ENCODE measurements around the gene ANO3. TPM values are rescaled to one million over a fixed set of nuclear protein-coding genes. Genes with fewer than 3 reads are reported as not detected.
A peak's percentile ranks its signal among the peaks of the same experiment; 100 is the strongest.

Gene ANO3
- total RNA-seq, 1 donor from 2014 or later = 4.1 TPM

GRCh38 chr11:26350002-26350401 is 18.1 kb downstream of the ANO3 start:
- DNase-seq (ENCODE audit: low spot score in 2 of 2) (no peak), FAIRE-seq (no peak)

- FAIRE-seq = no peak
- no peak for DNase-seq (ENCODE audit: low spot score in 2 of 2)
Observed at GRCh38 chr11:26353010-26353409, 21.1 kb downstream of the ANO3 start.

- no peak for FAIRE-seq
Observed at GRCh38 chr11:26359055-26359454, 27.1 kb downstream of the ANO3 start.

GRCh38 chr11:26365284-26365683 is 33.4 kb downstream of the ANO3 start:
- no peak for FAIRE-seq
- DNase-seq (ENCODE audit: low spot score in 2 of 2) = no peak

More at GRCh38 chr11:26359055-26359454, 27.1 kb downstream of the ANO3 start:
- no peak for DNase-seq (ENCODE audit: low spot score in 2 of 2)

GRCh38 chr11:26377619-26378018 is 45.7 kb downstream of the ANO3 start:
- DNase-seq (ENCODE audit: low spot score in 2 of 2) = no peak
- FAIRE-seq = no peak

GRCh38 chr11:26399336-26399735 is 67.4 kb downstream of the ANO3 start:
- FAIRE-seq = no peak
- no peak for DNase-seq (ENCODE audit: low spot score in 2 of 2)

- FAIRE-seq = no peak
- DNase-seq (ENCODE audit: low spot score in 2 of 2) = no peak
Observed at GRCh38 chr11:26410706-26411366, 78.9 kb downstream of the ANO3 start.

- FAIRE-seq = no peak
Observed at GRCh38 chr11:26412955-26413354, 81.0 kb downstream of the ANO3 start.

GRCh38 chr11:26418386-26418912 is 86.5 kb downstream of the ANO3 start:
- no peak for DNase-seq (ENCODE audit: low spot score in 2 of 2)
- FAIRE-seq = no peak

More at GRCh38 chr11:26412955-26413354, 81.0 kb downstream of the ANO3 start:
- no peak for DNase-seq (ENCODE audit: low spot score in 2 of 2)

GRCh38 chr11:26420331-26420730 is 88.4 kb downstream of the ANO3 start:
- DNase-seq (ENCODE audit: low spot score in 2 of 2) (no peak), FAIRE-seq (no peak)

GRCh38 chr11:26424255-26424654 is 92.3 kb downstream of the ANO3 start:
- FAIRE-seq (no peak), DNase-seq (ENCODE audit: low spot score in 2 of 2) (no peak)

GRCh38 chr11:26439854-26440253 is 107.9 kb downstream of the ANO3 start:
- no peak for DNase-seq (ENCODE audit: low spot score in 2 of 2)
- FAIRE-seq = no peak

- FAIRE-seq (no peak), DNase-seq (ENCODE audit: low spot score in 2 of 2) (no peak)
Observed at GRCh38 chr11:26442131-26442530, 110.2 kb downstream of the ANO3 start.

- no peak for DNase-seq (ENCODE audit: low spot score in 2 of 2)
- FAIRE-seq = no peak
Observed at GRCh38 chr11:26443617-26444016, 111.7 kb downstream of the ANO3 start.

- DNase-seq (ENCODE audit: low spot score in 2 of 2) = no peak
- FAIRE-seq = no peak
Observed at GRCh38 chr11:26457636-26458035, 125.7 kb downstream of the ANO3 start.

GRCh38 chr11:26465274-26465673 is 133.3 kb downstream of the ANO3 start:
- FAIRE-seq (no peak), DNase-seq (ENCODE audit: low spot score in 2 of 2) (no peak)

- no peak for DNase-seq (ENCODE audit: low spot score in 2 of 2)
- FAIRE-seq = no peak
Observed at GRCh38 chr11:26467506-26467905, 135.6 kb downstream of the ANO3 start.

- FAIRE-seq = no peak
- DNase-seq (ENCODE audit: low spot score in 2 of 2) = no peak
Observed at GRCh38 chr11:26470992-26471391, 139.1 kb downstream of the ANO3 start.

GRCh38 chr11:26473216-26474194 is 141.6 kb downstream of the ANO3 start:
- no peak for DNase-seq (ENCODE audit: low spot score in 2 of 2)
- no peak for FAIRE-seq

- no peak for DNase-seq (ENCODE audit: low spot score in 2 of 2)
- FAIRE-seq = peak; percentile 87
Observed at GRCh38 chr11:26474401-26474800, 142.5 kb downstream of the ANO3 start.

- FAIRE-seq (no peak), DNase-seq (ENCODE audit: low spot score in 2 of 2) (no peak)
Observed at GRCh38 chr11:26477396-26477795, 145.5 kb downstream of the ANO3 start.
